Measurements from ENCODE around the gene NABP1. TPM values are rescaled to one million over a fixed set of nuclear protein-coding genes. Genes with fewer than 3 reads are reported as not detected.
A peak's percentile ranks its signal among the peaks of the same experiment; 100 is the strongest.

NABP1 gene
- total RNA-seq, 1 donor from 2014 or later = 142 TPM

DNA sequence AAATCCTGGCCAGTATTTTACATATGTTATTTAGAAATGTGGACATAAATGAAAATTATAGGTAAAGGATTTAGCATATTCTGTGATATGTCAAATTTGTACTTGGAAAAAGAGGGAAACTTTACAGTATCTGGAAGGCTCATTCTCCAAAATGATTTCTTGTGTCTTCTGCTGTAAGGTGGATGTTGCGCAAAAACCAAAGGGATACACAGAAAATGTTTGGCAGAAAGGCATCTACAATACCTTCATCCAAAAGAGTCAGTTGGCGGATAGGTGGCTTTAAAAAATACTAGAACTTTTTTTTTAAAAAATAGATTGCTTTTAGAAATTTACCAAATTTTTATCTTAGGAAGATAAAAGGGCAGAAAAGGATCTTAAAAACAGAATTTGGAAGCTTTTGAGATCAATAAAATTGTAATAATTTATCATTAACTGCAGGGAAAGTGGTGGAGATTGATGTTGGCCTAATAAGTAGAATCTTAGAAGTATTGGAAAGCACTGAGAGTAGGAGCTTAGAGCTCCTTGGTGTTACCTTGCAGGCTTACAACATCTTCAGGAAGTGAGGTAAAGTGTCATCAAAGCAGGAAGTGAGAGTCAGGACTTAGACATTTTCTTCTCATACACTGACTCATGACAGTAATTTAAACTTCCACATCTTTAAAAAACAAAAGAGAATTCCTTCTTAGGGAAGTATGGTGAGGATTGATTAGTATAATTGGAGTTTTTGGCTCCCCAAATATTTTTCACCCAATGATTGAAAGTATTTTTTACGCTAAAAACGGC is 2.1 kb downstream of the NABP1 start:
- DNase-seq (ENCODE audit: low spot score) = no peak

DNA sequence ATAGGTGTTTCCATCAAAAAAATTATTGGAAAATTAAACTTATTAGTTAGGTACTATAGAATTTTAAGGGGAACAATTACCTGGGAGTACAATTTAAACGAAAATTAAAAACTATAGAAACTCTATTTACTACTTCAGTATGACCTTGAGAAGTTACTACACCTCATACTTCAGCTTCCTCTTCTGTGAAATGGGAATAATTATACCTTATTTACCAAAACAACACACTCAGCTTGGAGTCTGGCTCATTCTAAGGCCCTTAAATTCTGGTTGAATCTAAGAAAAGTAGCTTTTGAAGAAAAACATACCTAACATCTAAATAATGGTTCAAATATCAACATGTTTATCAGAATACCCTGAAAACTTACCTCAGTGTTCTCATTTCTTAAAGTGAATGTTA is 2.7 kb downstream of the NABP1 start:
- no peak for DNase-seq (ENCODE audit: low spot score)

DNA sequence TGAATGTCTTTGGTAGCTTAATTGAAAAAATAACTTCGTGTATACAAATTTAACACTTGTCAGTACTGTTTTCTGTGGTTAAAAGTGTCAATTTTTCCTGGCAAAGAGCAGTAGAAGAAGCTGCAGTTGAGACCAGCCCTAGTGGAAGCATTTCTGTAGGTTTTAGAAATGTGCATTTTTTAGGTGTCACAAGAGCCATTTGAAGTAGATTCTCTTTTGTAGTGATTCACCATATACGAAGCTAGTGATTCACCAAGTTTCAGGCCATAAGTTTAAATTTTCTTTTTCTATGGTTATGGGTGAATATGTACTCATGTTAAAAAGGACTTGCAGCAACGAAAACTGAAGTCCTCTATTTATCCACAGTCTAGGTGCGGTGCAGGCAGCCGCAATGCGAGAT is 4.2 kb downstream of the NABP1 start:
- DNase-seq (ENCODE audit: low spot score) = no peak

DNA sequence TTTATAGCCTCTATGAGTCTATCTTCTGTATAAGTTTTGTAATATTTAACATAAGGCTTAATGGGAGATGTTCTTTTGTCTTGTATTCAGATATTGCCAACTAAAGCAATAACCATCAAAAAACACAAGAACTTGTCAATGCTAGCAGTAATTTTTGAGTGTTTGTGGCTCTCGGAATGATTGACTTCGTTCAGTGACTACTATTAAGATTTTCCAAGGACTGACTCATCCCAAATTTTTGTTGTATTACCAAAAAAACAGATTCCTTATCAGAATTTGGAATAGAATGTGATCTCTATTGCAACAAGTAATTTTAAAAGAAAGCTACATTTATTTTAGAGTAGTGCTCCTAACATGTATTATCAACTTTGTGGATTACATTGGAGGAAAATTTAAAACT is 8.1 kb downstream of the NABP1 start:
- DNase-seq (ENCODE audit: low spot score) = no peak

DNA sequence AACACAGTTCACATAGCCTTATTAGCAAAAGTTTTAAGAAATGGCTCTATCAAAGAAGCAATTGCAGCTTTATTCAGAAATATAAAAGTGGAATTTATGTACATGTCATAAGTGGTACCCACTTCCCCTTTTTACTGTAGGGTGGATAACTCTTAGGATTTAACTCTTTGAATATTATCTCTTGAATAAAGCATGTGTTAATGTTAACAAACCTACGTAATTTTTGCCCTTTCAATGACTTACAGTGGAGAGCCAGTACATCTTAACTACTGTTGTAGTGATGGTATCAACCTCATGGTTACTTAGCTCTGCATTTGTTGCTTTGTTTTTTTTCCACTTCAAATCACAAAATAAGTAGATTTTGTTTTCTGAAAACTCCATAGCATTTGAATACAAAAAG is 8.8 kb downstream of the NABP1 start:
- DNase-seq (ENCODE audit: low spot score) = no peak

DNA sequence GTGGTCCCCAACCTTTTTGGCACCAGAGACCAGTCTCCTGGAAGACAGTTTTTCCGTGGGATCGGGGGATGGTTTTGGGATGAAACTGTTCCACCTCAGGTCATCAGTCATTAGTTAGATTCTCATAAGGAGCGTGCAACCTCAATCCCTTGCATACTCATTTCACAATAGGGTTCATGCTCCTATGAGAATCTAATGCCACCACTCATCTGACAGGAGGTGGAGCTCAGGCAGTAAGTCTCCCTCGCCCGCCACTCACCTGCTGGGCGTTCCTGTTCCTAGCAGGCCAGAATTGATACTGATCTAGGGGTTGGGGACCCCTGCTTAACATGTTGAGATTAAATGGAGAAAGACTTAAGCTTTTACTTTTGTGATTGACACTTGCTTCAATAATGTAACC is 9.9 kb downstream of the NABP1 start:
- no peak for DNase-seq (ENCODE audit: low spot score)

DNA sequence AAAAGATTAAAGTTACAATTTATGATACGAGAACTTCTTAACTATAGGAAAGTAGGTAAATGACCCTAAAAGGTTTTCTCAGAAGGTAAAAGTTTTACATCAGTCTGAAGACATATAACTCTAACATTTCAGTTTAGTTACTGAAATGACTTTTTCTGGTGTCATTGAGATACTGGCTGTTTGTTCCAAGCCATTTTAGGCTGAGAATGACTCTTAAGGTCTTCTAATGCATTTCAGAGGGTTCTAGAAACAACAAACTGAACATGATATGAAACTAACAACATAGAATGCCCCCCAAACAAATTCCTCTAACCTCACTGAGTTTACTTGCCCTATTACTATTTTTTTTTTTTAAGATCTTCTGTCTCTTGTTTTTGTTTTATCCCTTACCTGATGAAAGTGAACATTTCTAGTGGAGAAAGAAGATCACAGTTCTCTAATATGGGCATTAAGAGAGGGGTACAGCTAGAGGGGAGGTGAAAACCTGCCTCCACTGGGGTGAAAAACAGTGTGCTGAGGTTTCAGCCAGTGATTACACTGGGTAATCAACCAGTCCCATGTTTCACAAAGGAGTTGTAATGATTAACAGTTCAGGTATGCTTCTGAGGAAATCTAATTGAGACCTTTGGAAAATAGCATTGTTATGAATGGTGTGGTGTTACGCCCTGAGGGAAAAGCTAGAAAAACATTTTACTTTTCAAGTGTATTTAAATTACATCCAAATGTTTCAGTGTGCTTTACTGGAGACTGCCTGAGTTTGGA is 11.2 kb downstream of the NABP1 start:
- no peak for DNase-seq (ENCODE audit: low spot score)

DNA sequence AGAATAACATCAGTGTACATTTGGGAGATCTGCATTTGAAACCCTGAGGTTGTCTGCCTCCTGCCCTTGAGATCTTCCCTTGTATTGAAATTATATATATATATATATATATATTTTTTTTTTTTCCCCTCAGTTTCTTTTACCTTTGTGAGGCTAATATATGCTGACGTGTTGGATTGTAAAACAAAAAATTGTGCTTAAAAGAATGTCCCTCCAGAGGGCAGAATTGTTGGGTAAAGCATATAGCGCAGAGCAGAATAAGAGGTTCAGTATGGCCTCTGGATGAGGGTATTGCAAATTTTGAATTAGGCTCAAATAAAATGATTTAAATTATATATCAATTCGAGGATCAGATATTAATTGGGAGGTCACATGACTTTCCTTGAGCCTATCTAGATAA is 12.4 kb downstream of the NABP1 start:
- no peak for DNase-seq (ENCODE audit: low spot score)

DNA sequence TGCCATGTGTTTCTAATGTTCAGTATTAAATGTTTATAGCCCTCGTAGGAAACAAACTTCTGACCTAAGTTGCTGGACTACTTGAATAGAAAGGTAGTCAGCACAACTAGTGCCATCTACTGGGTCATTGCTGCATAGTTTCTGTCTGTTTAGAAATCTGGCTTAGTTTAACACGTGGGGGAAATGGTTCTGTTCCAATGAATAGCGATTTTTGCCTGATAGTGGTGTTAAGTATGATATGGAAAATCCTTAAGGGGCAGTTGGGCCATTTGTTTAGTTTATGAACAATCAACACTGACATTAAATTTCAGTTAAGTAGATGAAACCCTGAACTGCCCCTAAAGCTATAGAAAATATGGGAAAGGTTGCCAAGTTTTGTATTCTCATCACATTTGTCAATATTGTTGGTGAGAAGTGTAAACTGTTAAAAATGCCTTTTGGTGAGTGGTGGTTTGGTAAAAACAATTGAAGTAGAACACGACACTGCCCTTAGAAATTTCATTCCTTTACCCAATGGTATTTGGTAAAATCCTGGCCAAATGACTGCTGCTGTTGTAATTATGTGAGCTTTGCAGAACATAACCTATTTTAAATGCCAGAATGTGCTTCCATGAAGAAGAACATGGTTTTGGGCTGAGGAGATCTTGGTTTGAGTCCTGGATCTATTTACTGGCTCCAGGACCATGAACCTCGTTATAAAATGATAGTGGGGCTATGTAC is 13.2 kb downstream of the NABP1 start:
- no peak for DNase-seq (ENCODE audit: low spot score)

DNA sequence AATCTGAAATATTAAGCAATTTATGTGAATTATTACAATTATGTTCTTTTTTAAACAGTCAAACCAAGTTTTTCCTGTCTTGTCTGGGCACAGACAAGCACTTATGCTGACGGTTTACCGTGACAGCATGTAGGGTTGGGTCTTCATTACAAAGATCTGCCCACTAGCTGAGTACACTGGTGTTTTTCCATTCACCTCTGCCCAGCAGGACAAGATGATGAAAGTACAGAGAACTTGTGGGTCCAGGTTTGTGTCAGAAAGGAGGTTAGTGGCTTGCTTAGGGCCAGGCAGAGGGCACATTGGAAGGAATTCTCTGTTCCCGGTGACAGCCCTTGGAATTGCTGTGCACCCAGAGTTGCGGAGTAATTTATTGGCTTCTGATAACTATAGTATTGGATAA is 14.0 kb downstream of the NABP1 start:
- DNase-seq (ENCODE audit: low spot score) = no peak

DNA sequence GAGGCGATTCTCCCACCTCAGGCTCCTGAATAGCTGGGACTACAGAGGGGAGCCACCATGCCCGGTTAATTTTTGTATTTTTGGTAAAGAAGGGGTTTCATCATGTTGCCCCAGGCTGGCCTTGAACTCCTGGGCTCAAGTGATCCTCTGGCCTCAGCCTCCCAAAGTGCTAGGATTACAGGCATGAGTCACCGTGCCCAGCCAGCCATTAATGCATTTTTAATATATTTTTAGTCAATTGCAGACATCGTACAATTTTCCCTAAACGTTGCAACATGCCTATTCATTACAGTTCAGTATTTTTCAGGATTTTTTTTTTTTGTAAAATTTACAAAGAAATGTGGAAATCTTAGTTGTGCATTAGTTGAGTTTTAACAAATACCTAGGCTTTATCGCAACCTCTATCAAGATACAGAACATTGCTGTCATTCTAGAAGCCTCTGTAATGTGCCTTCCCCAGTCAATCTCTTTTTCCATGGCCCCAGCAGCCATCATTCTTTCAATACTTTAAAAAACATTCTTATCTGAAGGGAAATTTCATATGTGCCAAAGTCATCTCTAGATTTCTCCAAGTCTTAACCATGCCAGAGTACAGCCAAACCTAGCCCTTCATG is 14.7 kb downstream of the NABP1 start:
- no peak for DNase-seq (ENCODE audit: low spot score)

DNA sequence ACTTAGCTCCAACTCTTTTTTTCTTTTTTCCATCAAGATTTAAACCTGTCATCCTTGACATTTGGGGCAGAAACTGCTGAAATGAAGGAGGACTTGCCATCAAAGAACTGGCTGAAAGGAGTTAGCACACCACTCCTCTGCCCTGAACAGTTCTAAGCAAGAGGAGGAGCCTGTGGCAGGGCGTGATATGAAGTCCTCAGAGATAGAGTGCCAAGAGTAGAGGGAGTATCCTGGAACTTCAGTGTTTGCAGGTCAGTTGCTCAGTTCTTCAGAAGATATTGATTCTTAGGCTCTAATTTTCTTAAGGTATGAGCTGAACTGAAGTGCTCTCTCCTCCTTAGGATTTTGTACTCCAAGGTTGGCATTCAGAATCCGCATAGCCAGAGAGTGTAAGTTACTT is 15.2 kb downstream of the NABP1 start:
- DNase-seq (ENCODE audit: low spot score) = no peak

DNA sequence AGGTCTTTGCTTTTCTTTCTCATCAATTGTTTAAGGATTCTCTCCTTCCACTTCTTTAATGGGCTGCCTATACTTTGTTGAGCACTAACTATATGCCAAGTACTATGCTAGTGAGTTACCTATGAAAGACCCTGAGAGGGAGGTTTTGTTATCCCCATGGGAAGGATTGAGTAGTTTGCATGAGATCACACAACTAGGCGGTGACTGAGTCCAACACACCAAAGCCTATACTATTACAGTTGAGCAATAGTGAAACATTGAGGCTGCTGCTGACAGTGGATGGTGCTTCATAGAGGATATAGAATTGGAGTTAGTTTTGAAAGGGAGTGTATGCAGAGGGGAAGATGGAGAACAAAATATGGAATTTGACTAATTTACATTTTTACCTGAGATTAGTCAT is 15.8 kb downstream of the NABP1 start:
- DNase-seq (ENCODE audit: low spot score) = no peak

DNA sequence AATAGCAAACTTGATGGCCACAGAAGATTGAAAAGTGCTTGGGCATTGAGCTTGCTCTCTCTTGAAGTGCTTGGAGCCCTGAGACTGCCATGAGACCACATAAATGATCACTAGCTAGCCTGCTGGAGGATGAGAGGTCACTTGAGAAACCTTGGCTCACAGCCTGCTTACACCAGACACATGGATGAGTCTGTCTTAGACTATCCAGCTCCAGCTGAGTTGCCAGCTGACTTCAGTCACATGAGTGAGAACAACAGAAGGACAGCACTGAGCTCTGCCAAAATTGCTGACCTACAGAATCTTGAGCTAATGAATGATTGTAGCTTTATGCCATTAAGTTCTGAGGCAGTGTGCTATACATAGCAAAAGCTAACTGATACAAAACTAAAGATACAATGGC is 18.1 kb downstream of the NABP1 start:
- no peak for DNase-seq (ENCODE audit: low spot score)

DNA sequence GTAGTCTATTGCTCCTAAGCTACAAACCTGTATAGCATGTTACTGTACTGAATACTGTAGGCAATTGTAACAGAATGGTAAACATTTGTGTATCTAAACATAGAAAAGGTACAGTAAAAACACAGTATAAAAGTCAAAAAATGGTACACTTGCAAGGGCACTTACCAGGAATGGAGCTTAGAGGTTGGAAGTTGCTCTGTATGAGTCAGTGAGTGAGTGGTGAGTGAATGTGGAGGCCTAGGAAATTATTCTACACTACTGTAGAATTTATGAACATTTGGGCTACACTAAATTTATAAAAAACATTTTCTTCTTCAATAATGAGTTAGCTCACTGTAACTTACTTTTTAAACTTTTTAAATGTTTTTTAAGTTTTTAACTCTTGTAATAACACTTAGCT is 19.0 kb downstream of the NABP1 start:
- no peak for DNase-seq (ENCODE audit: low spot score)

DNA sequence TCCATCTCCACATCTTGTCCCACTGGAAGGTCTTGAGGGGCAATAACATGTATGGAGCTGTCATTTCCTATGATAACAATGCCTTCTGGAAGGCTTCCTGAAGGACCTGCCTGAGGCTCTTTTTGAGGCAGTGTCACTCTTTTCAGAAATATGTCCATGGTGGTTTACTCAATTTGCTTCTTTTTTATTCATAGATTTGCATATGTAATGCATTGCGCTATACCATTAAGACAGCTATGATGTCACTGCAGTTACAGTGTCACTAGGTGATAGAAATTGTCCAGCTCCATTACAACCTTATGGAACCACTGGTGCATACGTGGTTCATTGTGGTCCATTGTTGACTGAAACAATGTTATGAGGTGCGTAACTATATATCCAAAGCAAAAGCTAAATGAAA is 19.9 kb downstream of the NABP1 start:
- no peak for DNase-seq (ENCODE audit: low spot score)

DNA sequence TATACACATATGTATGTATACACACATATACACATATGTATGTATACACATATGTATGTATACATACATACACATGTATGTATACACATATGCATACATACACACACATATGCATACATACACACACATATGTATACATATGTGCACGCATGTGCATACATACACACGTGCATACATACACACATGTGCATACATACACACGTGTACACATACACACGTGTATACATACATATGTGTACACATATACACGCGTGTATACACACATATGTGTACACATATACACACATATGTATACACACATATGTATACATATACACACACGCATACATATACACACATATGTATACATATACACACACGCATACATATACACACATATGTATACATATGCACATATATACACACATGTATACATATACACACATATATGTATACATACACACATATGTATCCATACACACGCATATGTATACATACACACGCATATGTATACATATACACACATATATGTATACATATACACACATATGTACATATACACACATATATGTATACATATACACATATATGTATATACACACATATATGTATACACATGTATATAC is 21.5 kb downstream of the NABP1 start:
- DNase-seq (ENCODE audit: low spot score) = no peak

DNA sequence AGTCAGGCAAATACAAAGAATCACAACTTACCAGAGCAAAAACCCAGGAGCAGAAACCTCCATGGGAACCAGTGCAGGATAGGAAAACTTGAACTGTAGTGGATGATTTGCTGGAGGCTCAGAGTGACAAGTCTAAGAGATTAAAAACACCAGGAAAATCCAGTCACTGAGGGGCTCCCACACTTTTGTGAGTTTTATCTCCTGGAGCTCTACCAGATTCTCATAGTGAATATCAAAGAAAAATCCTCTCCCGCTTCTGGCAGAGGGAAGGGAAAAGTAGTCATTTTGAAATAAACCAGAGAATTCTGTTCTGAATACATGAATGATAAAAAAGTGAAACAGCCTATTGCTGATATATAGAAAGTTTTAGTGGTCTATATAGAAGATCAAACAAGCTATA is 23.1 kb downstream of the NABP1 start:
- DNase-seq (ENCODE audit: low spot score) = no peak

DNA sequence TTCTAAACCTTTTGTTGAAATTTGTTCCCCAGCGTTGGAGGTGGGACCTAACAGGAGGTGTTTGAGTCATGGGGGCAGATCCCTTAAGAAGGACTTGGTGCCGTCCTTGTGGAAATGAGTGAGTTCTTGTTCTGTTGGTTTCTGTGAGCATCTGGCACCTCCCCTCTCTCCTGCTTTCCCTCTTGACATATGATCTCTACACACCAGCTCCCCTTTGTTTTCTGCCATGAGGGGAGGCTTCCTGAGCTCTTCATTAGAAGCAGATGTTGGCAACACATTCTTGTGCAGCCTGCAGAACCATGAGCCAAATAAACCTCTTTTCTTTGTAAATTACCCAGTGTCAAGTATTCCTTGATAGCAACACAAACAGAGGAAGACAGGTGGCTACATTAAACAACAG is 23.8 kb downstream of the NABP1 start:
- DNase-seq (ENCODE audit: low spot score) = no peak

DNA sequence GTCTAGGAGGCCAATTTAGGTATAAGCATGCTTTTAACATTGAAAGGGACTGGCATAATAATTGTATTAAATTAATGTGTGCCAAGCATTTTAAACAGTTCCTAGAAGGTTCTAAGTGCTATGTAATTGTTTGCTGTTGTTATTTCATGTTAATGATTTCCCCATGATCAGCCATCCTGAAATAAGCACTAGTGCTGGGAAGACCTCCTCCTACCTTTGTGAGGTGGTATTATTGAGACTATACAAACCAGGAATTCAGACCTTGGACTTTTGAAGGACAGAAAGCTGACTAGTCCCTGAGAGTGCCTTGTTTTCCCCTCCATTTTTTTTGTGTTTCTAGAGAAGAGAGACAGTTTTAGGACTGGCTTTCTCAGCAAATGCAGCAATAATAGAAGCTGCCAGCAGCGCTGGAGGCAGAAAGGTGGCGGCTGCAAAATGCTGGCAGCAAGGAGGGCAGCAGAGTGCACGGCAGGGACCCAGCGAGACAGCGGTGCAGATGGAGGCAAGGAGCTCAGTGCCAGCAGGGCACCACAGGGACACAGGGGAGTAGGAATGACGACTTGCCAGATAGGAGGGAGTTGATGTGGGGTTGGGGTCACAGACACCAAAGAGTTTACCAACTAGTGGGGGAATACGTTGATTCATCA is 25.3 kb downstream of the NABP1 start:
- DNase-seq (ENCODE audit: low spot score) = peak; percentile 74

DNA sequence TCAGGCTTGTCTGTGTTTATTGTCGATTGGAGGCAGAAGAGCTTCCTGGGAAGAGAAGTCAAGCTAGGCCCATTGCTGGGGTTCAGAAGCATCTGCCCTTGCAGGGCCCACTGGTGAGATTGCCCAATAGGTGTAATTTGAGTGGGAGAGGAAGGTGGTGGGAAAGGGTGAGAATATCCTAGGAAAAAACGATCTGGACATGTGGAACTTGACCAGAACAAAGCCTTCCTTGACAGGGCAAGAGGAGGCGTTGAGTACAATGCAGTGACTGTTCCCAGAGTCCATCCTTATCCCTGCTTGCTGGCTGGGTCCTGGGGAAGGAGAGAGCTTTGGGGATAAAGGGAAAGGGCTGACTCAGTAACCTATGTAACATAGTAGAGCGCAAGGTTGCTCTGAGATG is 27.1 kb downstream of the NABP1 start:
- no peak for DNase-seq (ENCODE audit: low spot score)
